ENCODE data around the gene RGS21. TPM values are rescaled to one million over a fixed set of nuclear protein-coding genes. Genes with fewer than 3 reads are reported as not detected.

Gene RGS21
- total RNA-seq, 1 experiment from 2014 or later = not detected

DNA sequence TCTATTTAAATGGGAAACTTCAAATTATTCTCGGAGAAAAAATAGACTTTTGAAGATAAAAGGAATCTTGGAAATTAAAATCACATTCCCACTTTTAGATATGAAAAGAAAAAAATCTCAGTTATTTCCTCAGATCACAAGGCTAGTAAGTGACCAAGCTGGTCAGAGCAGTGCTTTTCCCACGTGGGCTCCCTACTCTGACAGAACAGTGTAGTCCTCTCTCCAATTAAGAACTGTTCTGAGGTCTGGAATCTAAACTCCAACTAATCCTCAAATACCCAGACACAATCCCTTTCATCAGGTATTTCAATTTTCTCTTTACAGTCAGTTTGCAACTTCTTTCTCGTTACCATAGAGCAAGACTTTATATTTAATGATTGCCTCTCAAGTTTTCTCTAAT is 50.6 kb downstream of the RGS21 start:
- in situ Hi-C loops (cut with HindIII; ENCODE audit: low pct_unique_long_range_greater_than_20kb, low sequenced_read_pairs) = no loop called here
- DNase-seq (ENCODE audit: low read depth) = no peak

DNA sequence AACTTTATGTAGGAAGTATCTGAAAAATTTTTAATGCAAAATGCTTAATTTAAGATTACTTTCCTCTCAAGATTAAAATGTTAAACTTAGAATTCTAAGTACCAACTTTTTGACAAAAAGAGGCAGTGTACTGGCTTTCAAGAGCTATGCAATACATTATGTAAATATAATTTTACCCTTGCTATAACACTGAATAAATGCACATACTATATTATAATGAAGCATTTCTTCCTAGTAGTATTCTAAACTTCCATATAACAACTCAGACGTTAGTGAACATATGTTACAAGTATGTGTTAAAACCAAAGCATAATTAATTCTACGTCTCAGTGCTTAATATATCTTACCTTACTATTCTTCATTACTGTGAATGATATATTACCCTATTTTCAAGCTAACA is 58.5 kb downstream of the RGS21 start:
- DNase-seq (ENCODE audit: low read depth) = no peak
- in situ Hi-C loops (cut with HindIII; ENCODE audit: low pct_unique_long_range_greater_than_20kb, low sequenced_read_pairs) = no loop called here

DNA sequence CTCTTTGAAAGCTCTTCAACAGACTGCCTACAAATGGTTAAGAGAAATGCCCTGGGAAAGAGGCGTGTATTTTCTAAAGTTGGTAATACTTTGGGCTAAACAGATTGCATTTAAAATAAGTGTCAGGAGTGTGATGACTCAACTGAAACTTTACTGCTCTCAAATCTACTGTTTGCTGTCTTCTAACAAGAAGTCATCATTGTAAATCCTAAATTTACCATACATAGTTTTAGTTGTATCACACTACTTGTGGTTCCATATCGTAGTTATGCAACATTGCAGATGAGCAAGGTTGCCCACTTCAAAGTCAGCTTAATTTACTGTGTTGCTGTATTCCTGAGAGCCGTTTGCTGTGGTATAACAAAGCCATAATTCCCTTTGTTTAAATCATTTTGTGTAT is 59.6 kb downstream of the RGS21 start:
- in situ Hi-C loops (cut with HindIII; ENCODE audit: low pct_unique_long_range_greater_than_20kb, low sequenced_read_pairs) = no loop called here

GRCh38 chr1:192378276-192378675 is 61.5 kb downstream of the RGS21 start:
- in situ Hi-C loops (cut with HindIII; ENCODE audit: low pct_unique_long_range_greater_than_20kb, low sequenced_read_pairs) = no loop called here
- DNase-seq (ENCODE audit: low read depth) = no peak

More for the DNA sequence above, 59.6 kb downstream of the RGS21 start:
- no peak for DNase-seq (ENCODE audit: low read depth)

- in situ Hi-C loops (cut with HindIII; ENCODE audit: low pct_unique_long_range_greater_than_20kb, low sequenced_read_pairs) = no loop called here
Measured at GRCh38 chr1:192378878-192379277, 62.1 kb downstream of the RGS21 start.

GRCh38 chr1:192379554-192379953 is 62.8 kb downstream of the RGS21 start:
- in situ Hi-C loops (cut with HindIII; ENCODE audit: low pct_unique_long_range_greater_than_20kb, low sequenced_read_pairs) = no loop called here
- DNase-seq (ENCODE audit: low read depth) = no peak

More at GRCh38 chr1:192378878-192379277, 62.1 kb downstream of the RGS21 start:
- no peak for DNase-seq (ENCODE audit: low read depth)

- no peak for DNase-seq (ENCODE audit: low read depth)
- in situ Hi-C loops (cut with HindIII; ENCODE audit: low pct_unique_long_range_greater_than_20kb, low sequenced_read_pairs) = no loop called here
Measured at GRCh38 chr1:192382758-192383157, 66.0 kb downstream of the RGS21 start.

- in situ Hi-C loops (cut with HindIII; ENCODE audit: low pct_unique_long_range_greater_than_20kb, low sequenced_read_pairs) = no loop called here
- DNase-seq (ENCODE audit: low read depth) = no peak
Measured at GRCh38 chr1:192386051-192386650, 69.4 kb downstream of the RGS21 start.

DNA sequence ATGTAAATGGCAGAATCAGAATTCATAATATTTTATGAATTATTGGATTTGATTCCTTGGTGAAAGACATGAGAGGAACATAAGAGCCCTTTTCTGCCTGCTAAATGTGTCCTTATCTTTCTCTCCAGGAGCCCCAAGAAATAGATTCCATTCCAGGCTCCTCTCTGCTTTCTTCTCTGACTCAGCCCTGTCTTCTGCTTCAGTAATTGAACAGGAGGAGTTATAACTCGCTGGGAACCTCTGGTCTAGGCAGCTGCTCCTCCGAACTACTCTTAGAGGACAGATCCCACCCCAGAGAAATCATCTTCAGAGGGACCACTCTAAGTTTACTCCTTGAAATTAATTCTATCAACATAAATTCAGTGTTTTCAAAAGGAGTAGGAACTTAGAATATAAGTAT is 78.4 kb downstream of the RGS21 start:
- in situ Hi-C loops (cut with HindIII; ENCODE audit: low pct_unique_long_range_greater_than_20kb, low sequenced_read_pairs) = no loop called here
- DNase-seq (ENCODE audit: low read depth) = no peak

- in situ Hi-C loops (cut with HindIII; ENCODE audit: low pct_unique_long_range_greater_than_20kb, low sequenced_read_pairs) = no loop called here
- DNase-seq (ENCODE audit: low read depth) = no peak
Measured at GRCh38 chr1:192395895-192396294, 79.1 kb downstream of the RGS21 start.

DNA sequence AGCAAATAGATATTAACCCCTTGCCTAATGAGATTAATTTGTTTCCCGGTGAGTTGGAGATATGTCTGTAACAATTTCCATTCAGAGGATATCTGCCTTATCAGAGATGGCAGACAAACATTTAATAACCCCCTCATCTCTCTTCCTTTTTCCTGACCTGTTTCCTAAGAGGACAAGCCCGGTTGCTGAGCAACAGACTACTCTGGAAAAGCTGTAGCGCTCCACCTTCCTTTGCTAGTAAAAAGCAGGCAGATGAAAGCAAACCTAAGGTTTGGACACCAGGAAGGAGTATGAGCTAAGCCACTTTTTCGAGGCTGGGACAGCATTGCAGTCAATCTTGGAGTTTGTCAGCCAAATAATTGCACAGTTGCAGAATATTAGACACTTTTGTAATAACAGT is 82.4 kb downstream of the RGS21 start:
- DNase-seq (ENCODE audit: low read depth) = no peak
- in situ Hi-C loops (cut with HindIII; ENCODE audit: low pct_unique_long_range_greater_than_20kb, low sequenced_read_pairs) = no loop called here

DNA sequence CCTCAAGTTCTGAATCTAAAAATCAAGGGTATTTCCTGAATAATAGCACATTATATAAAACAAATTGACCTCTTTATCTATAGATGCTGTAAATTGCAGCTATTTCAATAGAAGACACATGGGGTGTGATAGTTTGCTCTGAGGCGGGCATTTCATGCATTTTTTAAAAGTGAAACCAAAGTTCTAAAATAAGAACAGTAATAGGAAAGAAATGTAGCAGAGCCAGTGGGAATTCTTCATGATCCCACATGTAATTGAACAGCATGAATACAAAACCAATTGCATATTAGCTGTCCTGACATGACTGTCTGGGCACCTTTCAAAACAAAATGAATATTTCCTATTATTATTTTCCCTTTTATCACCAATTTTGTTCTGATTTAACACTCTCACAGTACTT is 85.0 kb downstream of the RGS21 start:
- no peak for DNase-seq (ENCODE audit: low read depth)
- in situ Hi-C loops (cut with HindIII; ENCODE audit: low pct_unique_long_range_greater_than_20kb, low sequenced_read_pairs) = no loop called here

DNA sequence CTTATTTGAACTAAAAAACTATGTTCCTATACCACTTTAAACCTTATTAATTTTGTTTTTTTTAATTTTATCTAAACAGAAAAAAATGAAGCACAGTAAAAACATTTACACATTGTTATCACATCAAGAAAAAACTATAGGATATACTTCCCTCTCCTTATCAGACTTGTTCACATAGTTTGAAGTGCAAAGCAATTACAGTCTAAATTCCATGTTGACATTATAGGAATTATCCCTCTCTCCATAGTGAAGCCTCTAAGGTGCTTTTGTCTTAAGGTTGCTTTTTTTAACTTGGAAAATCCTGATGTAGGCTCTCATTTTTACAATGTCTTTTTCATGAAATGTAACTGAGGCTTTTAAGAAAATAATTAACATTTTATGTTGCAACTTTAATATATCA is 85.8 kb downstream of the RGS21 start:
- DNase-seq (ENCODE audit: low read depth) = no peak
- in situ Hi-C loops (cut with HindIII; ENCODE audit: low pct_unique_long_range_greater_than_20kb, low sequenced_read_pairs) = no loop called here

- in situ Hi-C loops (cut with HindIII; ENCODE audit: low pct_unique_long_range_greater_than_20kb, low sequenced_read_pairs) = no loop called here
- DNase-seq (ENCODE audit: low read depth) = no peak
Measured at GRCh38 chr1:192407206-192407605, 90.4 kb downstream of the RGS21 start.

Other genes starting within 250 kb of the RGS21 start
- not detected in 2 replicates for gene RGS18, start 158.5 kb upstream of the RGS21 start, total RNA-seq (2014; rRNA removed; shearing (Covaris generic); ENCODE audit: low replicate concordance)

Measured in Caki2 (cell line).